Panc1 (cell line): ENCODE results near the gene CREBRF. TPM values are rescaled to one million over a fixed set of nuclear protein-coding genes. Genes with fewer than 3 reads are reported as not detected.

Experiments used
- ATAC-seq: fragments of 200-7000 bp; cut with Tn5 transposase; 2 replicates; pipeline ENCODE4 v1.9.1; 2020; ENCODE audit warnings: mild to moderate bottlenecking, moderate library complexity
- BruUV-seq: library from RNA; stranded (reverse); fragments of 400-500 nt; replicated peaks from 2 replicates; lab custom pipeline; 2021; lab: Mats Ljungman, UMichigan
- CTCF ChIA-PET: fragments of 300-600 bp; sonication (Branson Sonifier 250); formaldehyde crosslinking; loops from one replicate; lab custom pipeline; 2022; ENCODE audit warnings: antibody characterized with exemption; lab: Charles Lee
- POLR2A ChIA-PET: fragments of 300-600 bp; sonication (Branson Sonifier 250); formaldehyde crosslinking; loops from one replicate; lab custom pipeline; 2022; ENCODE audit warnings: antibody characterized with exemption; lab: Charles Lee
- DNase-seq: peaks from one replicate; pipeline ENCODE4 v3.0.0-alpha.2; 2010; ENCODE audit warnings: low read depth, low spot score
- H3K27ac ChIP-seq: 2 replicates; pipeline ENCODE4 v1.5.1; 2011; ENCODE audit warnings: mild to moderate bottlenecking, low read length, inconsistent platforms
- H3K27me3 ChIP-seq: fragments of 200-500 bp; sonication (Bioruptor generic); 2 replicates; pipeline ENCODE4 v1.6.0; 2014; ENCODE audit warnings: low read length, inconsistent platforms; ENCODE audit not compliant: control insufficient read depth, insufficient read depth
- H3K36me3 ChIP-seq: fragments of 200-500 bp; sonication (Bioruptor generic); 2 replicates; pipeline ENCODE4 v1.5.1; 2014; ENCODE audit warnings: inconsistent platforms, mild to moderate bottlenecking, low read length, moderate library complexity; ENCODE audit not compliant: control insufficient read depth, insufficient read depth
- H3K4me1 ChIP-seq: 2 replicates; pipeline ENCODE4 v1.5.1; 2011; ENCODE audit warnings: inconsistent platforms, mild to moderate bottlenecking, low read length, moderate library complexity; ENCODE audit not compliant: control insufficient read depth, insufficient read depth
- H3K4me3 ChIP-seq, 2 experiments: 2 replicates each; pipeline ENCODE4 v1.5.1; 2011 to 2012; ENCODE audit warnings: low read depth in 2 of 2, low read length in 2 of 2, mild to moderate bottlenecking in 2 of 2, inconsistent platforms in 1 of 2, moderate library complexity in 1 of 2
- H3K9me3 ChIP-seq: fragments of 200-500 bp; sonication (Bioruptor generic); 2 replicates; pipeline ENCODE4 v1.5.1; 2014; ENCODE audit warnings: low read depth, mild to moderate bottlenecking, inconsistent platforms, low read length, moderate library complexity; ENCODE audit not compliant: control insufficient read depth, insufficient read depth
- CTCF ChIP-seq: fragments of 450-650 bp; IDR thresholded peaks from 2 replicates; pipeline ENCODE4 v1.5.1; 2017; ENCODE audit warnings: mild to moderate bottlenecking
- POLR2AphosphoS5 ChIP-seq: IDR thresholded peaks from 2 replicates; pipeline ENCODE4 v1.6.1; 2012; ENCODE audit warnings: mild to moderate bottlenecking, low read depth, low read length, moderate library complexity
- SIN3A ChIP-seq: IDR thresholded peaks from 2 replicates; pipeline ENCODE4 v1.6.1; 2012; ENCODE audit warnings: low read depth, mild to moderate bottlenecking, low read length, moderate library complexity, borderline replicate concordance; ENCODE audit not compliant: insufficient read depth
- TCF7L2 ChIP-seq: IDR thresholded peaks from 2 replicates; pipeline ENCODE4 v1.6.1; 2011; ENCODE audit warnings: mild to moderate bottlenecking, low read depth, low read length, inconsistent platforms
- in situ Hi-C: cut with HindIII; loops from 2 replicates; pipeline ENCODE4 v1.10.0; 2016; ENCODE audit warnings: low sequenced_read_pairs, low pct_unique_long_range_greater_than_20kb
- intact Hi-C: fragments of 100-400 bp; cut with micrococcal nuclease; formaldehyde crosslinking; loops from one replicate; pipeline ENCODE4 v1.10.0; 2022; ENCODE audit not compliant: unreplicated experiment
- total RNA-seq: library from RNA; stranded (reverse); gene quantifications from one replicate; pipeline ENCODE4 v1.2.1, GENCODE V29; 2021; ENCODE audit not compliant: unreplicated experiment
- TF ChIP-seq, protein P1 (sequence below), 2 experiments: IDR thresholded peaks; 2 replicates each; pipeline ENCODE4 v1.6.1; 2011 to 2012; ENCODE audit warnings: low read depth in 2 of 2, control low read depth in 1 of 2, low read length in 1 of 2, mild to moderate bottlenecking in 1 of 2, moderate library complexity in 1 of 2; ENCODE audit not compliant: insufficient read depth in 1 of 2

CREBRF gene
- total RNA-seq, 1 experiment from 2014 or later = 9.0 TPM

GRCh38 chr5:173188280-173188679 lies 132.1 kb downstream of the CREBRF start:
- in situ Hi-C loops = no loop called here
- no peak for ATAC-seq
- no peaks in the 10 kb centered on the region for H3K36me3 ChIP-seq
- H3K4me1 ChIP-seq = no peaks in the 10 kb centered on the region
- BruUV-seq = no TSS peak
- no peak overlapping the region for H3K27ac ChIP-seq
- no peak for DNase-seq
- ChIA-PET POLR2A (no interaction called here), CTCF (interaction anchor here (0.7 kb wide), 1 partner anchor 773 kb away, joined by 6 read pairs; no protein-coding TSS in a partner anchor)
- no peaks in the 10 kb centered on the region for H3K9me3 ChIP-seq
- TF ChIP-seq SIN3A (no peak), POLR2AphosphoS5 (no peak), CTCF (no peak), TCF7L2 (no peak)
- TF ChIP-seq, protein P1, sequence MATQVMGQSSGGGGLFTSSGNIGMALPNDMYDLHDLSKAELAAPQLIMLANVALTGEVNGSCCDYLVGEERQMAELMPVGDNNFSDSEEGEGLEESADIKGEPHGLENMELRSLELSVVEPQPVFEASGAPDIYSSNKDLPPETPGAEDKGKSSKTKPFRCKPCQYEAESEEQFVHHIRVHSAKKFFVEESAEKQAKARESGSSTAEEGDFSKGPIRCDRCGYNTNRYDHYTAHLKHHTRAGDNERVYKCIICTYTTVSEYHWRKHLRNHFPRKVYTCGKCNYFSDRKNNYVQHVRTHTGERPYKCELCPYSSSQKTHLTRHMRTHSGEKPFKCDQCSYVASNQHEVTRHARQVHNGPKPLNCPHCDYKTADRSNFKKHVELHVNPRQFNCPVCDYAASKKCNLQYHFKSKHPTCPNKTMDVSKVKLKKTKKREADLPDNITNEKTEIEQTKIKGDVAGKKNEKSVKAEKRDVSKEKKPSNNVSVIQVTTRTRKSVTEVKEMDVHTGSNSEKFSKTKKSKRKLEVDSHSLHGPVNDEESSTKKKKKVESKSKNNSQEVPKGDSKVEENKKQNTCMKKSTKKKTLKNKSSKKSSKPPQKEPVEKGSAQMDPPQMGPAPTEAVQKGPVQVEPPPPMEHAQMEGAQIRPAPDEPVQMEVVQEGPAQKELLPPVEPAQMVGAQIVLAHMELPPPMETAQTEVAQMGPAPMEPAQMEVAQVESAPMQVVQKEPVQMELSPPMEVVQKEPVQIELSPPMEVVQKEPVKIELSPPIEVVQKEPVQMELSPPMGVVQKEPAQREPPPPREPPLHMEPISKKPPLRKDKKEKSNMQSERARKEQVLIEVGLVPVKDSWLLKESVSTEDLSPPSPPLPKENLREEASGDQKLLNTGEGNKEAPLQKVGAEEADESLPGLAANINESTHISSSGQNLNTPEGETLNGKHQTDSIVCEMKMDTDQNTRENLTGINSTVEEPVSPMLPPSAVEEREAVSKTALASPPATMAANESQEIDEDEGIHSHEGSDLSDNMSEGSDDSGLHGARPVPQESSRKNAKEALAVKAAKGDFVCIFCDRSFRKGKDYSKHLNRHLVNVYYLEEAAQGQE (IDR thresholded peaks at IDR 0.05; ENCODE audit: insufficient read depth in 1 of 2, low read depth in 2 of 2, low read length in 1 of 2) = no peak
- no peak overlapping the region for H3K4me3 ChIP-seq
- intact Hi-C loops = no loop called here
- no peaks in the 10 kb centered on the region for H3K27me3 ChIP-seq

Other genes starting within 250 kb of the CREBRF start
- 206 TPM for gene ERGIC1, start 222.1 kb upstream of the CREBRF start, total RNA-seq
- 49.8 TPM for gene RPL26L1, start 96.9 kb upstream of the CREBRF start, total RNA-seq
- 332 TPM for gene ATP6V0E1, start 72.6 kb upstream of the CREBRF start, total RNA-seq
- gene BNIP1, start 88.2 kb downstream of the CREBRF start, total RNA-seq = 12.3 TPM
- not detected for gene NKX2-5, start 178.9 kb downstream of the CREBRF start, total RNA-seq